Measurements from ENCODE around the gene PTCD2.

GRCh38 chr5:72308853-72309191, 11.4 kb upstream of the PTCD2 start:
- TF ChIP-seq MBD1 (CRISPR knock-in tag; IDR thresholded peaks at IDR 0.05): no peak
- TF ChIP-seq GATAD2B (IDR thresholded peaks at IDR 0.05; ENCODE audit: borderline replicate concordance): no peak
- no peak for TF ChIP-seq YY1 (IDR thresholded peaks at IDR 0.05; ENCODE audit: borderline replicate concordance in 1 of 3, control insufficient read depth in 1 of 3, extremely low read depth in 1 of 3, insufficient read depth in 3 of 3, insufficient read length in 1 of 3, insufficient replicate concordance in 2 of 3, low read depth in 1 of 3, low read length in 2 of 3)
- no peak for TF ChIP-seq ILK (tag; IDR thresholded peaks at IDR 0.05; ENCODE audit: borderline replicate concordance, low read depth)
- no peak for TF ChIP-seq DPF2 (IDR thresholded peaks at IDR 0.05)
- TF ChIP-seq CTCF (IDR thresholded peaks at IDR 0.05 in 2 of 3, conservative IDR thresholded peaks at IDR 0.05 in 1 of 3; ENCODE audit: insufficient read depth in 2 of 3, low read depth in 1 of 3, low read length in 3 of 3): no peak
- no peak for TF ChIP-seq JUN (IDR thresholded peaks at IDR 0.05; ENCODE audit: borderline replicate concordance, low read depth, low read length)
- no peak for TF ChIP-seq JUN (CRISPR knock-in tag; IDR thresholded peaks at IDR 0.05; ENCODE audit: borderline replicate concordance)
- no peak for TF ChIP-seq TEAD4 (IDR thresholded peaks at IDR 0.05; ENCODE audit: low read length)
- TF ChIP-seq TEAD4 (CRISPR knock-in tag; IDR thresholded peaks at IDR 0.05; ENCODE audit: borderline replicate concordance): no peak
- TF ChIP-seq SIX5 (IDR thresholded peaks at IDR 0.05; ENCODE audit: borderline replicate concordance in 1 of 2, insufficient read depth in 1 of 2, low read depth in 1 of 2, low read length in 2 of 2): no peak
- no peak for TF ChIP-seq ARID3B (CRISPR knock-in tag; IDR thresholded peaks at IDR 0.05; ENCODE audit: borderline replicate concordance)
- TF ChIP-seq TBP (optimal IDR thresholded peaks at IDR 0.05; ENCODE audit: low read depth, low read length): no peak
- TF ChIP-seq ZBTB7A (IDR thresholded peaks at IDR 0.05; ENCODE audit: borderline replicate concordance, control insufficient read depth, low read depth, low read length): no peak
